ENCODE data around the gene SYT14. TPM values are rescaled to one million over a fixed set of nuclear protein-coding genes. Genes with fewer than 3 reads are reported as not detected.
A peak's percentile ranks its signal among the peaks of the same experiment; 100 is the strongest.
"Not testable (repeated sequence)": the region's sequence is repeated elsewhere in the genome, so short reads cannot be mapped to it uniquely, and the experiment has no call there.

Gene SYT14
- 10 to 100 TPM in 3 of 4 donors, 1 to 10 TPM in 1; 7.6 to 20.0 (median 15.1) TPM for total RNA-seq

DNA sequence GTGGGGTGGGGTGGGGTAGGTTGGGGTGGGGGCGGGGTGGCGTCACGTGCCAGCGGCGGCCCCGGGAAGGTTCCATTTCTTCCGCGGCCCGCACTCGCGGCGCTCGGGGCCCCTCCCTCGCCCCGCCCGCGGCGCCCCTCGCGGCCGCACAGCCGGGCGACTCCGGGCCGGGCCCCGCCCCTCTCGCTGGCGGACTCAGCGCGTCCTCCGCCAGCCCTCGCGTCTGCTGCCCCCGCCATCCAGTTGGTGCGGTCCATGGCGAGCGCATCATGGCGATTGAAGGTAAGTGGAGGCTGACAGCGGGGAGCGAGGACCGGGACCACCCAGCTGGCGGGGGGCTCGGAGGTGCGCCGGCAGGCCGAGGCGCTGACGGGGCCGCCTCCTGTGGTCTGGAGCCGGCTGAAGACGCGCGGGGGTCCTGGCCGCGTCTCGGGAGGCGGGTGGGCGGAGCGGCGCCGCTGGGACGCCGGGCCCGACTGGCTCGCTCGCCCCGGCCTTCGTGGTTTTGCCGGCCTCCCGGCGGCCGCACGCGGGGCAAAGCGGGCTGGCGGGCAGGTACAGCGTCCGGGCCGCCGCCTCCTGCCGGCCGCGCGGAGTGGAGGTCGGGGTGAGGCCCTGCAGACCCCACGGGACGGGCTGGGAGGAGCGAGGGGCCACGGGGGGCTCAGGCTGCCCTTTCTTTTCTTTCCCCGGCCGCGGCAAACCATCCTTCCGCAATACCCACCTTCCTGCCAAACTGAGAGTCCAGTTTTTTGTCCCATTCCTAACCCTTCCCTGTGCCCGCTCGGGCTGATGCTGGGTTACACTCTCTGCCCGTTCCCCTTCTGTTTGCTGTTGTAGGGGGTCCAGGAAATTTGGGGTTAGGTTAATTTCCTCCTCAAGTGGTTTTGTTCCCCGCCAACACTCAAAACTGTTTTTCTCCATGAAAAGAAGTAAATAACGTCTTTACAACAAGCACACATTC is at the start of gene SYT14:
Gene SYT14 (plus strand): TSS at position 222 of the 964 bp plus-strand sequence. CDS start 48 bp downstream, at position 270.
- intact Hi-C loops (cut with DNase I), result loop anchor here (10.0 kb wide), 1 partner anchor 73 kb away; no protein-coding TSS in a partner anchor
- Histone ChIP-seq H3K4me3 (replicated peaks in 1 of 3) (peak within 1 kb of the TSS; percentile 52 to 62 (median 61)), H3K27me3 (no peaks in the 10 kb centered on the region), H3K4me1 (peaks cover 0 to 4% of the 10 kb centered on the region in 2 donors), H3K9me3 (no peaks in the 10 kb centered on the region), H3K27ac (peak within 1 kb of the TSS; percentile 61 to 84 (median 75)), H3K36me3 (no peaks in the 10 kb centered on the region)
- TF ChIP-seq POLR2A (IDR thresholded peaks at IDR 0.05), result peak in 1 of 2 donors; percentile 64
- TF ChIP-seq, protein P1, sequence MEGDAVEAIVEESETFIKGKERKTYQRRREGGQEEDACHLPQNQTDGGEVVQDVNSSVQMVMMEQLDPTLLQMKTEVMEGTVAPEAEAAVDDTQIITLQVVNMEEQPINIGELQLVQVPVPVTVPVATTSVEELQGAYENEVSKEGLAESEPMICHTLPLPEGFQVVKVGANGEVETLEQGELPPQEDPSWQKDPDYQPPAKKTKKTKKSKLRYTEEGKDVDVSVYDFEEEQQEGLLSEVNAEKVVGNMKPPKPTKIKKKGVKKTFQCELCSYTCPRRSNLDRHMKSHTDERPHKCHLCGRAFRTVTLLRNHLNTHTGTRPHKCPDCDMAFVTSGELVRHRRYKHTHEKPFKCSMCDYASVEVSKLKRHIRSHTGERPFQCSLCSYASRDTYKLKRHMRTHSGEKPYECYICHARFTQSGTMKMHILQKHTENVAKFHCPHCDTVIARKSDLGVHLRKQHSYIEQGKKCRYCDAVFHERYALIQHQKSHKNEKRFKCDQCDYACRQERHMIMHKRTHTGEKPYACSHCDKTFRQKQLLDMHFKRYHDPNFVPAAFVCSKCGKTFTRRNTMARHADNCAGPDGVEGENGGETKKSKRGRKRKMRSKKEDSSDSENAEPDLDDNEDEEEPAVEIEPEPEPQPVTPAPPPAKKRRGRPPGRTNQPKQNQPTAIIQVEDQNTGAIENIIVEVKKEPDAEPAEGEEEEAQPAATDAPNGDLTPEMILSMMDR (IDR thresholded peaks at IDR 0.05), result peak in 1 of 6 experiments; percentile 27
- WGBS, 2 donors, result 9% methylated on average over 27 to 32 of the region's 98 CpGs
- DNase-seq, result peak; percentile 75 to 77

DNA sequence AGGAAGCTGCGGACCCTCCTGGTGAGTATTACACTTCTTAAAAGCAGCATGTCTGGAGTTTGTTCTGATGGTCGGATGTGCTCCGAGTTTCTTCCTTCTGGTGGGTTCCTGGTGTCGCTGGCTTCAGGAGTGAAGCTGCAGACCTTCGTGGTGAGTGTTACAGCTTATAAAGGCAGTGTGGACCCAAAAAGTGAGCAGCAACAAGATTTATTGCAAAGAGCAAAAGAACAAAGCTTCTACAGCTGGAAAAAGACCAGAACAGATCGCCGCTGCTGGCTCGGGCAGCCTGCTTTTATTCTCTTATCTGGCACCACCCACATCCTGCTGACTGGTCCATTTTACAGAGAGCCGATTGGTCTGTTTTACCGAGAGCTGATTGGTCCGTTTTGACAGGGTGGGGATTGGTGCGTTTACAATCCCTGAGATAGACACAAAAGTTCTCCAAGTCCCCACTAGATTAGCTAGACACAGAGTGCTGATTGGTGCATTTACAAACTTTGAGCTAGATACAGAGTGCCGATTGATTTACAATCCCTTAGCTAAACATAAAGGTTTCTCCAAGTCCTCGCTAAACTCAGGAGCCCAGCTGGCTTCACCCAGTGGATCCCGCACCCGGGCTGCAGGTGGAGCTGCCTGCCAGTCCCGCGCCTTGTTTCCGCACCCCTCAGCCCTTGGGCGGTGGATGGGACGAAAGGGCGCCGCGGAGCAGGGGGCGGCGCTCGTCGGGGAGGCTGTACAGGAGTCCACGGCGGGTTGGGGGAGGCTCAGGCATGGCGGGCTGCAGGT is 49.5 kb upstream of the SYT14 start:
- H3K27me3 ChIP-seq; H3K9me3 ChIP-seq; intact Hi-C loops (cut with DNase I); H3K27ac ChIP-seq; DNase-seq; H3K36me3 ChIP-seq; H3K4me3 ChIP-seq (replicated peaks in 1 of 3): not testable (repeated sequence)
- WGBS, 2 donors, result 91 to 94% methylated on average over 27 to 31 of the region's 31 CpGs
- peaks cover 16 to 21% of the 10 kb centered on the region in 2 donors for H3K4me1 ChIP-seq

DNA sequence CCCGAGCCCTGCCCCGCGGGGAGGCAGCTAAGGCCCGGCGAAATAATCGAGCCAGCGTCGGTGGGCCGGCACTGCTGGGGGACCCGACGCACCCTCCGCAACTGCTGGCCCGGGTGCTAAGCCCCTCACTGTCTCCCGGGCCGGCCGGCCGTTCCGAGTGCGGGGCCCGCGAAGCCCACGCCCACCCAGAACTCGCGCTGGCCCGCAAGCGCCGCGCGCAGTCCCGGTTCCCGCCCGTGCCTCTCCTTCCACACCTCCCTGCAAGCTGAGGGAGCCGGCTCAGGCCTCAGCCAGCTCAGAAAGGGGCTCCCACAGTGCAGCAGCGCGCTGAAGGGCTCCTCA is 49.0 kb upstream of the SYT14 start:
- H3K27ac ChIP-seq, result no peak overlapping the region
- H3K9me3 ChIP-seq, result no peaks in the 10 kb centered on the region
- TF ChIP-seq POLR2A (IDR thresholded peaks at IDR 0.05), result no peak
- TF ChIP-seq, protein P1 (IDR thresholded peaks at IDR 0.05), result no peak
- H3K27me3 ChIP-seq, result no peaks in the 10 kb centered on the region
- intact Hi-C loops (cut with DNase I), result no loop called here
- DNase-seq, result no peak
- H3K4me1 ChIP-seq, result peaks cover 11 to 16% of the 10 kb centered on the region in 2 donors
- no peaks in the 10 kb centered on the region for H3K36me3 ChIP-seq
- 91 to 95% methylated on average over 14 to 25 of the region's 35 CpGs for WGBS, 2 donors
- H3K4me3 ChIP-seq (replicated peaks in 1 of 3), result no peak overlapping the region

DNA sequence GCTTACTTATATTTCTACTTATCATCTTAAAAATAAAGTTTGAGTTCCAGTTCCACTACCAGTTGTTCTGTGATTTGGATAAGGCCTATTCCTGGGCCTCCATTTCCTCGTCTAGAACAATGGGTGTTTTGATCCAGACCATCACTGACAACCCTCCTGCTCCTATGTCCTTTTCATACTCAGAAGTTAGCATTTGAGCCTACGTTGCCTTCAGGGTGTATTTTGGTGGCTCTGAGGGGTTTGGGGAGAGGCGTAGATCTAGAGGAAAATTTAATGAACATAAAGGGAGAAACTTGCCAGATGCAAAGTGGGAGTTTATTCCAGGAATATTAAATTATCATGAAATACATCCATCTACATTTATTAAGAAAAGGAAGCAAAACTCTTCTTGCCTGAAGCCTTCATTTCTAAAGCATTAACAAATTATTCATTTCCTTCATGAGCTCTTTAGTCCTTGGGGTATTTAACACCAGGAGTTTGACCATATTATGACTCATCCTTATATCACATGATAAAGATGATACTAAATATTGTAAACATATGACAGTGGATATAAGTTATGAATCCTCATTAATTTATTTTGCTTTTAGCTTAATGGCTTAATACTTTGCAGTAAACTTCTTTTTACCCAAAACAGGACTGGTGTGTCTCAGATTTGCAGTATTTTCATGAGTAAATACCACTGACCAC is 47.2 kb upstream of the SYT14 start:
- no peaks in the 10 kb centered on the region for H3K9me3 ChIP-seq
- no peak overlapping the region for H3K27ac ChIP-seq
- H3K27me3 ChIP-seq, result no peaks in the 10 kb centered on the region
- peaks cover 0 to 11% of the 10 kb centered on the region in 2 donors for H3K4me1 ChIP-seq
- TF ChIP-seq POLR2A (IDR thresholded peaks at IDR 0.05), result no peak
- TF ChIP-seq, protein P1 (IDR thresholded peaks at IDR 0.05), result no peak
- H3K4me3 ChIP-seq (replicated peaks in 1 of 3), result no peak overlapping the region
- intact Hi-C loops (cut with DNase I), result no loop called here
- no peaks in the 10 kb centered on the region for H3K36me3 ChIP-seq
- 52 to 66% methylated on average over 3 of the region's 3 CpGs for WGBS, 2 donors
- DNase-seq, result no peak

DNA sequence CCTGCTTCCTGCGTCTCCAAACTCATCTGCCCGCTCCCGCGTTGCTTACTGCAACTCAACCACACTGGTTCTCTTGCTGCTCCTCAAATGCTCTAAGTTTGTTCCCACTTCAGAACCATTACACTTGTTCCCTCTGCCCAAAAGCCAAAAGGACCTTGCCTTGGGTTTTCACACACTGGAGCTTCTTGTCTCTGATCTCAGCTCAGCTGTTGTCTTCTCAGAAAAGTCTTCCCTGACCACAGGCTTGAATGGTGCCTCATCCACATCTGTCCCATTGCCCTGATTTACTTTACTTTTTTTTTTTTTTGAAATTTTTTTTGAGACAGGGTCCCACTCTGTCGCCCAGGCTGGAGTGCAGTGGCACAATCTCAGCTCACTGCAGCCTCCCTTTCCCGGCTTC is 44.3 kb upstream of the SYT14 start:
- DNase-seq, result no peak
- intact Hi-C loops (cut with DNase I), result no loop called here
- no peaks in the 10 kb centered on the region for H3K9me3 ChIP-seq
- H3K27ac ChIP-seq, result no peak overlapping the region
- no peak overlapping the region for H3K4me3 ChIP-seq (replicated peaks in 1 of 3)
- no peaks in the 10 kb centered on the region for H3K27me3 ChIP-seq
- peaks cover 7 to 22% of the 10 kb centered on the region in 2 donors for H3K4me1 ChIP-seq
- WGBS, 2 donors, result 86 to 96% methylated on average over 6 of the region's 6 CpGs
- TF ChIP-seq POLR2A (IDR thresholded peaks at IDR 0.05), result no peak
- TF ChIP-seq, protein P1 (IDR thresholded peaks at IDR 0.05), result no peak
- no peaks in the 10 kb centered on the region for H3K36me3 ChIP-seq

Measured in thyroid gland (tissue), 4 donors.